K562 (cell line): ENCODE measurements around the gene MTG1. TPM values are rescaled to one million over a fixed set of nuclear protein-coding genes. Genes with fewer than 3 reads are reported as not detected.

Experiments
- ATAC-seq: fragments of 200-7000 bp; cut with Tn5 transposase; 3 replicates; pipeline ENCODE4 v1.9.1; 2020; ENCODE audit warnings: moderate library complexity
- BruUV-seq: library from RNA; stranded (reverse); fragments of 400-500 nt; replicated peaks from 2 replicates; lab custom pipeline; 2021; lab: Mats Ljungman, UMichigan
- CTCF ChIA-PET: fragments of 300-600 bp; formaldehyde crosslinking; extraction: SDS; loops from one replicate; lab custom pipeline; 2021; ENCODE audit warnings: low intra/inter-chr PET ratio; lab: Yijun Ruan, JAX
- POLR2A ChIA-PET: fragments of 300-600, 350-650 bp; sonication (Branson Sonifier 250); formaldehyde crosslinking; extraction: SDS; loops from one replicate; lab custom pipeline; 2021; ENCODE audit warnings: antibody characterized with exemption, inconsistent platforms; lab: Yijun Ruan, JAX
- DNase-seq, 4 experiments: peaks; one replicate each; pipeline versions ENCODE4 v3.0.0 to v3.0.0-alpha.2; 2011 to 2018; ENCODE audit warnings: low spot score in 3 of 4, mixed read lengths in 3 of 4; ENCODE audit errors: extremely low read depth in 1 of 4
- FAIRE-seq: peaks from 2 replicates; lab custom pipeline; 2011; peaks lifted over from hg19 to GRCh38; lab: Jason Lieb, UNC
- H2AFZ ChIP-seq: 2 replicates; pipeline ENCODE4 v1.6.0; 2011; ENCODE audit warnings: low read depth, low read length, control low read depth, inconsistent platforms
- H3K27ac ChIP-seq: fragments of 200-600 bp; 3 replicates; pipeline ENCODE4 v1.8.0; 2011; ENCODE audit warnings: low read depth, mild to moderate bottlenecking, control low read depth, inconsistent platforms, low read length, moderate library complexity, mixed read lengths; ENCODE audit errors: extremely low read depth
- H3K27me3 ChIP-seq, 2 experiments: fragments of 300-600 bp in 1 of 2; 2 replicates in 1 of 2; 3 replicates in 1 of 2; pipeline versions ENCODE4 v1.6.0 to v1.8.0; 2011; ENCODE audit warnings: inconsistent platforms in 2 of 2, low read length in 2 of 2, mild to moderate bottlenecking in 1 of 2, mixed read lengths in 1 of 2, moderate library complexity in 1 of 2; ENCODE audit not compliant: control insufficient read depth in 2 of 2, insufficient read depth in 2 of 2
- H3K36me3 ChIP-seq: fragments of 300-600 bp; 3 replicates; pipeline ENCODE4 v1.8.0; 2011; ENCODE audit warnings: mild to moderate bottlenecking, low read length, inconsistent platforms; ENCODE audit not compliant: control insufficient read depth, insufficient read depth
- H3K4me1 ChIP-seq, 2 experiments: fragments of 200-600 bp in 1 of 2; replicated peaks in 1 of 2; 2 replicates in 1 of 2; 3 replicates in 1 of 2; pipeline versions ENCODE4 v1.5.1 to v1.8.0; 2011; ENCODE audit warnings: inconsistent platforms in 2 of 2, low read length in 2 of 2, mild to moderate bottlenecking in 1 of 2, mixed read lengths in 1 of 2, moderate library complexity in 1 of 2; ENCODE audit not compliant: control insufficient read depth in 2 of 2, insufficient read depth in 2 of 2
- H3K4me2 ChIP-seq: 2 replicates; pipeline ENCODE4 v1.6.1; 2011; ENCODE audit warnings: low read length, control low read depth, inconsistent platforms, mixed read lengths; ENCODE audit not compliant: insufficient read depth
- H3K4me3 ChIP-seq: fragments of 200-600 bp; sonication (generic), shearing (Covaris generic); 2 replicates; pipeline ENCODE4 v1.5.1; 2016; ENCODE audit warnings: control low read depth, inconsistent platforms
- H3K79me2 ChIP-seq: fragments of 200-600 bp; 3 replicates; pipeline ENCODE4 v1.8.0; 2011; ENCODE audit warnings: low read length, inconsistent platforms; ENCODE audit not compliant: control insufficient read depth, insufficient read depth
- H3K9ac ChIP-seq, 2 experiments: 2 replicates each; pipeline versions ENCODE4 v1.6.0 to v1.6.1; 2011; ENCODE audit warnings: low read depth in 2 of 2, low read length in 2 of 2, control low read depth in 1 of 2, inconsistent platforms in 1 of 2, mild to moderate bottlenecking in 1 of 2, mixed read lengths in 1 of 2; ENCODE audit not compliant: insufficient read depth in 1 of 2
- H3K9me1 ChIP-seq: one replicate; pipeline ENCODE4 v1.6.0; 2011; ENCODE audit warnings: inconsistent platforms, mild to moderate bottlenecking, low read length, moderate library complexity; ENCODE audit not compliant: control insufficient read depth, insufficient read depth
- H3K9me3 ChIP-seq: replicated peaks from 2 replicates; pipeline ENCODE4 v1.5.1; 2011; ENCODE audit warnings: low read depth, low read length, inconsistent platforms; ENCODE audit not compliant: control insufficient read depth, insufficient read depth
- H4K20me1 ChIP-seq: replicated peaks from 2 replicates; pipeline ENCODE4 v1.6.1; 2011; ENCODE audit warnings: low read length, inconsistent platforms, mixed read lengths; ENCODE audit not compliant: control insufficient read depth, insufficient read depth
- BDP1 ChIP-seq: IDR thresholded peaks from 3 replicates; pipeline ENCODE4 v1.6.1; 2011; ENCODE audit not compliant: insufficient read length, insufficient read depth
- CHD2 ChIP-seq: IDR thresholded peaks from 2 replicates; pipeline ENCODE4 v1.6.1; 2011; ENCODE audit warnings: low read depth, low read length
- DPF2 ChIP-seq: fragments of 450-650 bp; IDR thresholded peaks from 2 replicates; pipeline ENCODE4 v1.6.1; 2016
- ELF2 ChIP-seq: fragments of 250-450 bp; sonication (Bioruptor Pico); IDR thresholded peaks from 2 replicates; pipeline ENCODE4 v1.5.0; 2021; ENCODE audit warnings: mild to moderate bottlenecking
- GABPB2 ChIP-seq: fragments of 250-450 bp; sonication (Bioruptor Pico); conservative IDR thresholded peaks from 2 replicates; pipeline ENCODE4 v1.5.1; 2021; ENCODE audit warnings: mild to moderate bottlenecking
- HLTF ChIP-seq: fragments of 450-650 bp; IDR thresholded peaks from 2 replicates; pipeline ENCODE4 v1.6.1; 2016
- KAT7 ChIP-seq: sonication (generic); formaldehyde crosslinking; IDR thresholded peaks from 2 replicates; pipeline ENCODE4 v1.8.0; 2022; ENCODE audit warnings: missing genetic modification reagents, mild to moderate bottlenecking, borderline replicate concordance
- MBD1 ChIP-seq: fragments of 250-450 bp; sonication (Bioruptor Pico); IDR thresholded peaks from 2 replicates; pipeline ENCODE4 v1.8.0; 2022; ENCODE audit warnings: inconsistent platforms
- NR1H2 ChIP-seq: sonication (generic); formaldehyde crosslinking; IDR thresholded peaks from 2 replicates; pipeline ENCODE4 v1.4.0; 2020; ENCODE audit warnings: mild to moderate bottlenecking, missing genetic modification reagents
- POLR3G ChIP-seq: IDR thresholded peaks from 2 replicates; pipeline ENCODE4 v1.6.1; 2011; ENCODE audit not compliant: insufficient read length, insufficient replicate concordance; ENCODE audit errors: extremely low read depth
- POU5F1 ChIP-seq: fragments of 150-350 bp; IDR thresholded peaks from 2 replicates; pipeline ENCODE4 v1.6.1; 2014; ENCODE audit warnings: borderline replicate concordance, low read length, low read depth, mild to moderate bottlenecking; ENCODE audit not compliant: partially characterized antibody
- RCOR1 ChIP-seq, 2 experiments: IDR thresholded peaks; 2 replicates each; pipeline ENCODE4 v1.6.1; 2012; ENCODE audit warnings: low read depth in 2 of 2, low read length in 2 of 2, borderline replicate concordance in 1 of 2, improper control_type of control experiment in 1 of 2
- ZNF24 ChIP-seq: fragments of 450-650 bp; IDR thresholded peaks from 2 replicates; pipeline ENCODE4 v1.6.1; 2016
- ZNF436 ChIP-seq: fragments of 250-450, 450-650 bp; sonication (Bioruptor Pico); formaldehyde crosslinking; IDR thresholded peaks from 2 replicates; pipeline ENCODE4 v1.7.0; 2020; ENCODE audit warnings: mild to moderate bottlenecking
- WGBS: fragments of 100-300 bp; shearing (Covaris generic); methylation state at CpG from one replicate; pipeline ENCODE4 v1.1.6; 2016; ENCODE audit warnings: low coverage, mixed read lengths; ENCODE audit not compliant: insufficient coverage; ENCODE audit errors: missing lambda C conversion rate; 5-methylcytosine and 5-hydroxymethylcytosine counted together
- in situ Hi-C: fragments of 300-500 bp; cut with MboI; formaldehyde crosslinking; loops from 4 replicates; pipeline ENCODE4 v1.15.0; 2018; ENCODE audit warnings: inconsistent platforms, mixed read lengths
- intact Hi-C: fragments of 100-400 bp; cut with micrococcal nuclease; formaldehyde crosslinking; loops from 2 replicates; pipeline ENCODE4 v1.14.2; 2022
- polyA plus RNA-seq, 8 experiments: library from polyadenylated mRNA; depleted of rRNA in 4 of 8; stranded (reverse) in 5 of 8; unstranded in 3 of 8; fragments of >200 nt; fragmentation: Nextera tagmentation in 2 of 8; fragmentation: Illumina TruSeq in 1 of 8; extraction: Ambion mirVana in 2 of 8; extraction: Trizol in 1 of 8; gene quantifications; 2 replicates each; pipeline versions ENCODE4 v1.2.1 to v1.2.3, GENCODE V29; 2011 to 2014; ENCODE audit warnings: inconsistent platforms in 1 of 8, missing spikeins in 1 of 8
- total RNA-seq, 7 experiments: library from RNA; depleted of rRNA in 6 of 7; stranded (reverse); fragments of >200 nt in 6 of 7; fragmentation: Illumina TruSeq in 2 of 7; extraction: Trizol in 2 of 7; gene quantifications; 2 replicates each; pipeline versions ENCODE4 v1.2.1 to v1.2.3, GENCODE V29; 2011 to 2021; ENCODE audit warnings: low replicate concordance in 1 of 7
- TF ChIP-seq, protein P1 (sequence below): sonication (generic); formaldehyde crosslinking; IDR thresholded peaks from 2 replicates; pipeline ENCODE4 v1.8.0; 2022; ENCODE audit warnings: mild to moderate bottlenecking, missing genetic modification reagents, borderline replicate concordance
- TF ChIP-seq, protein P2 (sequence below): fragments of 450-650 bp; formaldehyde crosslinking; IDR thresholded peaks from 2 replicates; pipeline ENCODE4 v1.4.0; 2022; ENCODE audit warnings: missing genetic modification characterization
- TF ChIP-seq, protein P3 (sequence below): fragments of 250-450 bp; sonication (Bioruptor Pico); IDR thresholded peaks from 2 replicates; pipeline ENCODE4 v1.4.0; 2020; ENCODE audit warnings: mild to moderate bottlenecking, moderate library complexity

Gene MTG1
- total and polyA plus RNA-seq, 9 of the 15 experiments (the other 6 are each of a cell fraction or from before 2014, with no cell fraction given) = 2.8 to 28.2 (median 15.4) TPM

DNA sequence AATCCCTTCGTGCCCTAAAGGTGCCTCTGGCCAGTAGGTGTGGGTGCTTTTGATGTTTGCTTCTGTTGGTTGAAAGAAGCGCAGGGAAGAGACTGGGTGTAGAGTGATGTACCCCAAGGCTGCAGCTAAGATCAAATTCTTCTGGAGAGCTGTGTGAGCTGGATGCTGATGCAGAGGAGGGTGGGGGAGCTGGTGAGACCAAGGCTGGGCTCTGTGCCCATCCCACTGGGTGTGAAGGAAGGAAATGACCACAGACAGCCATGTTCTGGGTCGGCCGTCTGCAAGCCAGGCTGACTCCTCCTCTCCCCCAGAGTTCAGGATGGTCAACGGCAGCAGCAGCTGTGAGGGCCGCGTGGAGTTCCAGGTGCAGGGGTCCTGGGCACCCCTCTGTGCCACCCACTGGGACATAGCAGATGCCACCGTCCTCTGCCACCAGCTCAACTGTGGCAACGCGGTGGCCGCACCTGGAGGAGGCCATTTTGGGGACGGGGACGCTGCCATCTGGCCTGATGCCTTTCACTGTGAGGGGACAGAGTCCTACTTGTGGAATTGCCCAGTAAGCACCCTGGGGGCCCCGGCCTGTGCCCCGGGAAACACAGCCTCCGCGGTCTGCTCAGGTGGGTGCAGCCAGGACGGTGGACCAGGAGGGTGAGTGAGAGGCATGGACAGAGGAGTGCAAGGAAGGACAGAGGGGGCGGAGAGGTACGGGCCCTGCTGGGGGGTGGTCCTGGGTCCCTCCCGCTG lies 64.9 kb downstream of the MTG1 start:
- intact Hi-C loops = no loop called here
- no peak overlapping the region for H3K4me3 ChIP-seq

More for the DNA sequence above, 64.9 kb downstream of the MTG1 start:
- no peaks in the 10 kb centered on the region for H3K9me3 ChIP-seq
- TF ChIP-seq ZNF24 = no peak
- TF ChIP-seq NR1H2 (CRISPR knock-in tag) = no peak
- TF ChIP-seq MBD1 = no peak
- TF ChIP-seq, protein P1, sequence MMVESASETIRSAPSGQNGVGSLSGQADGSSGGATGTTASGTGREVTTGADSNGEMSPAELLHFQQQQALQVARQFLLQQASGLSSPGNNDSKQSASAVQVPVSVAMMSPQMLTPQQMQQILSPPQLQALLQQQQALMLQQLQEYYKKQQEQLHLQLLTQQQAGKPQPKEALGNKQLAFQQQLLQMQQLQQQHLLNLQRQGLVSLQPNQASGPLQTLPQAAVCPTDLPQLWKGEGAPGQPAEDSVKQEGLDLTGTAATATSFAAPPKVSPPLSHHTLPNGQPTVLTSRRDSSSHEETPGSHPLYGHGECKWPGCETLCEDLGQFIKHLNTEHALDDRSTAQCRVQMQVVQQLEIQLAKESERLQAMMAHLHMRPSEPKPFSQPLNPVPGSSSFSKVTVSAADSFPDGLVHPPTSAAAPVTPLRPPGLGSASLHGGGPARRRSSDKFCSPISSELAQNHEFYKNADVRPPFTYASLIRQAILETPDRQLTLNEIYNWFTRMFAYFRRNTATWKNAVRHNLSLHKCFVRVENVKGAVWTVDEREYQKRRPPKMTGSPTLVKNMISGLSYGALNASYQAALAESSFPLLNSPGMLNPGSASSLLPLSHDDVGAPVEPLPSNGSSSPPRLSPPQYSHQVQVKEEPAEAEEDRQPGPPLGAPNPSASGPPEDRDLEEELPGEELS (CRISPR knock-in tag) = no peak
- TF ChIP-seq HLTF = no peak
- TF ChIP-seq BDP1 = no peak
- no peak for TF ChIP-seq ELF2 (CRISPR knock-in tag)
- TF ChIP-seq, protein P2, sequence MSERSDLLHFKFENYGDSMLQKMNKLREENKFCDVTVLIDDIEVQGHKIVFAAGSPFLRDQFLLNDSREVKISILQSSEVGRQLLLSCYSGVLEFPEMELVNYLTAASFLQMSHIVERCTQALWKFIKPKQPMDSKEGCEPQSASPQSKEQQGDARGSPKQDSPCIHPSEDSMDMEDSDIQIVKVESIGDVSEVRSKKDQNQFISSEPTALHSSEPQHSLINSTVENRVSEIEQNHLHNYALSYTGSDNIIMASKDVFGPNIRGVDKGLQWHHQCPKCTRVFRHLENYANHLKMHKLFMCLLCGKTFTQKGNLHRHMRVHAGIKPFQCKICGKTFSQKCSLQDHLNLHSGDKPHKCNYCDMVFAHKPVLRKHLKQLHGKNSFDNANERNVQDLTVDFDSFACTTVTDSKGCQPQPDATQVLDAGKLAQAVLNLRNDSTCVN (CRISPR knock-in tag) = no peak
- TF ChIP-seq ZNF436 = no peak
- TF ChIP-seq DPF2 = no peak
- TF ChIP-seq KAT7 (CRISPR knock-in tag) = no peak
- no peak for TF ChIP-seq RCOR1 (IDR thresholded peaks at IDR 0.05; ENCODE audit: borderline replicate concordance in 1 of 2, low read depth in 2 of 2, low read length in 2 of 2)
- TF ChIP-seq POU5F1 = no peak
- TF ChIP-seq, protein P3, sequence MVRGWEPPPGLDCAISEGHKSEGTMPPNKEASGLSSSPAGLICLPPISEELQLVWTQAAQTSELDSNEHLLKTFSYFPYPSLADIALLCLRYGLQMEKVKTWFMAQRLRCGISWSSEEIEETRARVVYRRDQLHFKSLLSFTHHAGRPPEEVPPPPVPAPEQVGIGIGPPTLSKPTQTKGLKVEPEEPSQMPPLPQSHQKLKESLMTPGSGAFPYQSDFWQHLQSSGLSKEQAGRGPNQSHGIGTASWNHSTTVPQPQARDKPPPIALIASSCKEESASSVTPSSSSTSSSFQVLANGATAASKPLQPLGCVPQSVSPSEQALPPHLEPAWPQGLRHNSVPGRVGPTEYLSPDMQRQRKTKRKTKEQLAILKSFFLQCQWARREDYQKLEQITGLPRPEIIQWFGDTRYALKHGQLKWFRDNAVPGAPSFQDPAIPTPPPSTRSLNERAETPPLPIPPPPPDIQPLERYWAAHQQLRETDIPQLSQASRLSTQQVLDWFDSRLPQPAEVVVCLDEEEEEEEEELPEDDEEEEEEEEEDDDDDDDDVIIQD (CRISPR knock-in tag) = no peak
- no peak for TF ChIP-seq GABPB2 (CRISPR knock-in tag)
- TF ChIP-seq POLR3G = no peak
- TF ChIP-seq CHD2 = no peak
- TF ChIP-seq, all 486 proteins: peak for 0
- Histone ChIP-seq H3K4me1 (peaks cover 0 to 31% of the 10 kb centered on the region in 2 experiments; a peak in 2 of 5 replicates), H4K20me1 (no peaks in the 10 kb centered on the region), H3K36me3 (no peaks in the 10 kb centered on the region), H3K9me1 (no peaks in the 10 kb centered on the region), H3K27ac (no peak overlapping the region), H3K27me3 (peaks cover 0 to 40% of the 10 kb centered on the region in 2 experiments; a peak in 2 of 5 replicates), H3K79me2 (no peaks in the 10 kb centered on the region; the same call in 2 of the 3 replicates), H3K9ac (no peak overlapping the region), H2AFZ (no peak overlapping the region), H3K4me2 (no peak overlapping the region)
- 32% methylated on average over 21 of the region's 21 CpGs for WGBS
- no peak for FAIRE-seq
- no TSS peak for BruUV-seq
- no peak for DNase-seq
- ChIA-PET CTCF (no interaction called here), POLR2A (no interaction called here)
- no peak for ATAC-seq
- in situ Hi-C loops = no loop called here
